Nephron (organoid): ENCODE measurements around the gene SPATA7.

Experiments
- H3K27ac Mint-ChIP-seq, 3 experiments: 2 replicates each; pipeline ENCODE4 v1.8.0; 2020; ENCODE audit warnings: mixed read lengths in 3 of 3, mild to moderate bottlenecking in 2 of 3, moderate library complexity in 1 of 3
- H3K27me3 Mint-ChIP-seq: 2 replicates; pipeline ENCODE4 v1.8.0; 2021; ENCODE audit warnings: low read depth, mild to moderate bottlenecking, moderate library complexity, mixed read lengths
- H3K36me3 Mint-ChIP-seq: 2 replicates; pipeline ENCODE4 v1.8.0; 2020; ENCODE audit warnings: low read depth, mixed read lengths
- H3K4me1 Mint-ChIP-seq: 2 replicates; pipeline ENCODE4 v1.8.0; 2020; ENCODE audit warnings: mixed read lengths
- H3K4me3 Mint-ChIP-seq, 3 experiments: 2 replicates each; pipeline ENCODE4 v1.8.0; 2020; ENCODE audit warnings: mild to moderate bottlenecking in 3 of 3, mixed read lengths in 3 of 3, moderate library complexity in 2 of 3
- H3K9me3 Mint-ChIP-seq: 2 replicates; pipeline ENCODE4 v1.8.0; 2020; ENCODE audit warnings: mixed read lengths
- TF ChIP-seq, protein P1 (sequence below), 3 experiments: fragments of 200-600 bp; sonication (generic); IDR thresholded peaks; one replicate each; pipeline ENCODE4 v1.5.0; 2021; ENCODE audit warnings: antibody characterized with exemption in 3 of 3; ENCODE audit not compliant: unreplicated experiment in 3 of 3

The SPATA7 gene

DNA sequence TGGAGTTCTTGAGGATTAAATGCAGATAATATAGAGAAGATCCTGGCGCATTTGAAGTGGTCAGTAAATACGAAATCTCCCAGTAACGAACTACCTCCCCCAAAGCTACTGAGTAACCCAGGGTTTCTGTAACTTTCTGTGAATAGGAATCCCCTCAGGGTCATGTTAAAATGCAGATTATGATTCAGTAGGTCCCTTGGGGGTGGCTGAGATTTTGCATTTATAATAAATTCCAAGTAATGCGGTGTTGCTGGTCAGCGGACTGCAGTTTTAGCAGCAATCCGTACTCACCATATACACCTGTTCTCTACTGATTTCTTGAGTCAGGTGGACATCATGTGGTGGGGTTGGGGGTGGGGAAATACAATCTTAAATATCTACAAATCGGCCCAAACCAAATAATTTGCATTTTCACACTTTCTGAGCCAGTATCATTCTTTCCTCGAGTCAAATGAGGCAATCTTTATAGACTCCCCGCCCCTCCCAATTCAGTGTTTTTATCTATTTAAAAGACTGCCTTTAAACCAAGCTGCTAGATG, 868 bp downstream of the SPATA7 start:
- TF ChIP-seq, protein P1, sequence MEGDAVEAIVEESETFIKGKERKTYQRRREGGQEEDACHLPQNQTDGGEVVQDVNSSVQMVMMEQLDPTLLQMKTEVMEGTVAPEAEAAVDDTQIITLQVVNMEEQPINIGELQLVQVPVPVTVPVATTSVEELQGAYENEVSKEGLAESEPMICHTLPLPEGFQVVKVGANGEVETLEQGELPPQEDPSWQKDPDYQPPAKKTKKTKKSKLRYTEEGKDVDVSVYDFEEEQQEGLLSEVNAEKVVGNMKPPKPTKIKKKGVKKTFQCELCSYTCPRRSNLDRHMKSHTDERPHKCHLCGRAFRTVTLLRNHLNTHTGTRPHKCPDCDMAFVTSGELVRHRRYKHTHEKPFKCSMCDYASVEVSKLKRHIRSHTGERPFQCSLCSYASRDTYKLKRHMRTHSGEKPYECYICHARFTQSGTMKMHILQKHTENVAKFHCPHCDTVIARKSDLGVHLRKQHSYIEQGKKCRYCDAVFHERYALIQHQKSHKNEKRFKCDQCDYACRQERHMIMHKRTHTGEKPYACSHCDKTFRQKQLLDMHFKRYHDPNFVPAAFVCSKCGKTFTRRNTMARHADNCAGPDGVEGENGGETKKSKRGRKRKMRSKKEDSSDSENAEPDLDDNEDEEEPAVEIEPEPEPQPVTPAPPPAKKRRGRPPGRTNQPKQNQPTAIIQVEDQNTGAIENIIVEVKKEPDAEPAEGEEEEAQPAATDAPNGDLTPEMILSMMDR (IDR thresholded peaks at IDR 0.05; ENCODE audit: unreplicated experiment in 3 of 3) = no peak
- Mint-ChIP-seq H3K9me3 (no peaks in the 10 kb centered on the region), H3K27me3 (peaks cover 7% of the 10 kb centered on the region), H3K27ac (peak overlapping the region; percentile 48 to 85 (median 85)), H3K4me3 (peak overlapping the region; percentile 95 to 98 (median 98)), H3K36me3 (no peaks in the 10 kb centered on the region), H3K4me1 (peaks cover 13% of the 10 kb centered on the region)

DNA sequence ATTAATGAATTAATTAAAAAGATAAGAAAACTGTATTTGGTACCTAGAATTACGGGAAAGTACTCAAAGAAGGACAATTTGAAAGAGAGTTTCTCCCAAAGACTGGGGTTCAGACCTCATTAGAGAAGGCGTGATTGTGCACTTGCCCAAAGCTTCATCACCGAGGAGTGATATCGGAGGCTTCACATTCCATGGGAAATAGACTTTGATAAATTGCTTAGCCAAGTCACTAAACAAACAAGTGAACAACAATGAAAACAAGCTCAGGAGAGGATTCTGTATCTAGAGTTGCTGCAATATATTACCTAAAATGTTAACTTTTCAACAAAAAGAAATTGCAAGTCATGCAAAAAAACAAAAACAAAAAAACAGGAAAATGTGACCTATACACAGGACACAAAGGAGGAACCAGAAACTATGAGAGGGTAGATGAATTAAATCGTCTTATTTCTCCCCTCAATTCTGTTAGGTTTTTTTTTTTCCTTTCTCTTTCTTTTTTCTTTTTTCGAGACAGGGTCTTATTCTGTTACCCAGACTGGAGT, 3.4 kb downstream of the SPATA7 start:
- Mint-ChIP-seq H3K27ac (no peak overlapping the region), H3K36me3 (peaks cover 8% of the 10 kb centered on the region), H3K27me3 (peaks cover 3% of the 10 kb centered on the region), H3K4me3 (no peak overlapping the region), H3K4me1 (peaks cover 13% of the 10 kb centered on the region), H3K9me3 (no peaks in the 10 kb centered on the region)
- TF ChIP-seq, protein P1 (IDR thresholded peaks at IDR 0.05; ENCODE audit: unreplicated experiment in 3 of 3) = no peak

DNA sequence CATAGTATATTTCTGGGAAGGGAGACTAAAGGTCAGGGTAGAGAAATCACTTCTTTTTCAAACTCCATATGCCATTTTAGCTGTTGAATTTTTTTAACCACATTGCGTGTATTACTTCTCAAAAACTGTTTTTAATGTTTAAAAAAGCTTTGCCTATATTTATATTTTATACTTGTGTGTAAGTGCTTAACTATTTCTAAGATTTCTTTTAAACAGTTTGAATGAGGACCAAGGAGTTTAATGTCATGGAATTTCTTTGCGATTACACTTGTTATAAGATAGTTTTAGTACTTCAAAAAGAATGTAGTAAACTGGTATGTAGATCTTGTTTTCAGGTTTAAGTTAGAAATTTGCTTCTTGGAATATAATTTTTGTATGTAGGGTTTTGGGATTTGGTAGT, 7.2 kb downstream of the SPATA7 start:
- H3K4me1 Mint-ChIP-seq = no peaks in the 10 kb centered on the region
- H3K4me3 Mint-ChIP-seq = no peak overlapping the region
- H3K36me3 Mint-ChIP-seq = peaks cover 38% of the 10 kb centered on the region
- no peaks in the 10 kb centered on the region for H3K27me3 Mint-ChIP-seq
- TF ChIP-seq, protein P1 (IDR thresholded peaks at IDR 0.05; ENCODE audit: unreplicated experiment in 3 of 3) = no peak
- no peaks in the 10 kb centered on the region for H3K9me3 Mint-ChIP-seq
- H3K27ac Mint-ChIP-seq = no peak overlapping the region

DNA sequence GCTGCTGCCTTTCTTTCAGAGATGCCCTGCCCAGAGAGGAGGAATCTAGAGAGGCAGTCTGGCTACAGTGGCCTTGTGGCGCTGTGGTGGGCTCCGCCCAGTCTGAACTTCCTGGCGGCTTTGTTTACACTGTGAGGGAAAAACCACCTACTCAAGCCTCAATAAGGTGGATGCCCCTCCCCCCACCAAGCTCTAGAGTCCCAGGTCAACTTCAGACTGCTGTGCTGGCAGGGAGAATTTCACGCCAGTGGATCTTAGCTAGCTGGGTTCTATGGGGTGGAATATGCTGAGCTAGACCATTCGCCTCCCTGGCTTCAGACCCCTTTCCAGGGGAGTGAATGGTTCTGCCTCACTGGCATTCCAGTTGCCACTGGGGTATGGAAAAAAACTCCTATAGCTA, 25.6 kb downstream of the SPATA7 start:
- peaks cover 90% of the 10 kb centered on the region for H3K36me3 Mint-ChIP-seq
- H3K4me3 Mint-ChIP-seq = no peak overlapping the region
- TF ChIP-seq, protein P1 (IDR thresholded peaks at IDR 0.05; ENCODE audit: unreplicated experiment in 3 of 3) = no peak
- H3K4me1 Mint-ChIP-seq = no peaks in the 10 kb centered on the region
- H3K27ac Mint-ChIP-seq = no peak overlapping the region
- no peaks in the 10 kb centered on the region for H3K27me3 Mint-ChIP-seq
- H3K9me3 Mint-ChIP-seq = peaks cover 71% of the 10 kb centered on the region

DNA sequence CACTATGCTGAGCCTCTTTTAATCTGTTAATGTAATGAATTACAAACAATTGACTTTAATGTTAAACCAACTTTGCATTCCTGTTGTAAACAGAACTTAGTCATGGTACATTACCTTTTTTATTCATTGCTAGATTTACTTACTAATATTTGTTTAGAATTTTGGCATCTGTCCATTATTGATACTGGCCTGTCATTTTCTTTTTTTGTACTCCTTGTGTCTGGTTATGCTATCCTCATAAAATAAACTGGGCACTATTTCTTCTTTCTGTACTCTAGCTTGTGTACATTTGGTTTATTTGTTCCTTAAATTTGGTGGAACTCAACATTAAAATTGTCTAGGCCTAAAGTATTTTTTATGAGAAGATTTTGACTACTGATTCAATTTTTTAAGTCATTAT, 32.1 kb downstream of the SPATA7 start:
- Mint-ChIP-seq H3K27ac (no peak overlapping the region), H3K4me1 (no peaks in the 10 kb centered on the region), H3K9me3 (peaks cover 51% of the 10 kb centered on the region), H3K36me3 (peaks cover 88% of the 10 kb centered on the region), H3K4me3 (no peak overlapping the region), H3K27me3 (no peaks in the 10 kb centered on the region)
- TF ChIP-seq, protein P1 (IDR thresholded peaks at IDR 0.05; ENCODE audit: unreplicated experiment in 3 of 3) = no peak

DNA sequence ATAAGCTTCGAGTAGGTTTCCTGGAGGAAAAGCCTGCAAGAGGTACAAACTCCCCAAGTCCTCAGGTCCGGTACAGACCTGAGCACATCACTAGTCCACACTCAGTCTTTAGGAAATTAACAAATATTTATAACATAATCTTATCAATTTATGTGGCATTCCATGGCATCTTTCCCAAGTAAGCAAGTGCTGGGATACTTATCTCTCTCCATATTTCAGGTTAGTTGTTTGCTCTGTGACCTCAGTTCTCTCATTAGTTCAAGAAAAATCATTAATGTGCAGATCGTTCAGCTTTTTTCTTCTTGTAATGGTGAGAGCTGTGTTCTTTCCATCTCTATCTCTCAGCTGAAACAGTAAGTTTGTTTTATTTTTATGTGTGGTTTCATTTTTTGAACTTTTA, 34.7 kb downstream of the SPATA7 start:
- H3K9me3 Mint-ChIP-seq = peaks cover 27% of the 10 kb centered on the region
- no peaks in the 10 kb centered on the region for H3K4me1 Mint-ChIP-seq
- no peaks in the 10 kb centered on the region for H3K27me3 Mint-ChIP-seq
- TF ChIP-seq, protein P1 (IDR thresholded peaks at IDR 0.05; ENCODE audit: unreplicated experiment in 3 of 3) = no peak
- H3K36me3 Mint-ChIP-seq = peaks cover 66% of the 10 kb centered on the region
- H3K27ac Mint-ChIP-seq = no peak overlapping the region
- H3K4me3 Mint-ChIP-seq = no peak overlapping the region
